ENCODE data around the gene CYTH3. TPM values are rescaled to one million over a fixed set of nuclear protein-coding genes. Genes with fewer than 3 reads are reported as not detected.
A peak's percentile ranks its signal among the peaks of the same experiment; 100 is the strongest.
"Not testable (repeated sequence)": the region's sequence is repeated elsewhere in the genome, so short reads cannot be mapped to it uniquely, and the experiment has no call there.

The CYTH3 gene
- total RNA-seq, 5 donors from 2014 or later (not counting 1 experiment from before 2014, with no cell fraction given): 5.0 to 16.3 (median 12.5) TPM

DNA sequence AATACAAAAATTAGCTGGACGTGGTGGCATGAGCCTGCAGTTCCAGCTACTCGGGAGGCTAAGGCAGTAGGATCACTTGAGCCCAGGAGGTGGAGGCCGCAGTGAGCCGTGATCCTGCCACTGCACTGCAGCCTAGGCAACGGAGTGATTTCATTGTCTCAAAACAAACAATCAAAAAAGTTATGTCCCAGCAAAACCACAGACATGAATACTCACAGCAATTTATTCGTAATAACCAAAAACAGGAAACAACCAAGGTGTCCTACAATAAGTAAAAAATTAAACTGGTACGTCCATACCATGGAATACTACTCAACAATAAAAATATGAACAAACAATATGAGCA lies 11.6 kb upstream of the CYTH3 start:
- no peaks in the 10 kb centered on the region for H3K9me3 ChIP-seq
- H3K4me1 ChIP-seq (ENCODE audit: control insufficient read depth in 1 of 2, extremely low read depth in 1 of 2, insufficient read depth in 2 of 2, low read length in 2 of 2): peaks cover 0 to 2% of the 10 kb centered on the region in 2 experiments
- Mint-ChIP-seq H3K36me3 (no peaks in the 10 kb centered on the region), H3K9me3 (no peaks in the 10 kb centered on the region), H3K27ac (peak overlapping the region in 1 of 2 donors; percentile 8), H3K4me3 (no peak overlapping the region), H3K4me1 (peaks cover 0 to 5% (median 0%) of the 10 kb centered on the region in 3 donors), H3K27me3 (no peaks in the 10 kb centered on the region)
- H3K36me3 ChIP-seq (ENCODE audit: control insufficient read depth in 2 of 2, extremely low read depth in 1 of 2, insufficient read depth in 1 of 2, low read length in 1 of 2): no peaks in the 10 kb centered on the region
- H3K27ac ChIP-seq (ENCODE audit: low read length): no peak overlapping the region
- 85% methylated on average over 5 of the region's 7 CpGs for WGBS (ENCODE audit: insufficient coverage)
- no peak for DNase-seq
- H3K4me3 ChIP-seq (ENCODE audit: control insufficient read depth in 1 of 2, extremely low read depth in 1 of 2, low read length in 1 of 2): no peak overlapping the region
- ATAC-seq (replicated peaks in 1 of 4): no peak
- H3K27me3 ChIP-seq (replicated peaks in 1 of 2; ENCODE audit: control insufficient read depth in 2 of 2, extremely low read depth in 1 of 2, insufficient read depth in 2 of 2, low read length in 1 of 2): no peaks in the 10 kb centered on the region
- ChIA-PET POLR2A (no interaction called here), CTCF (no interaction called here)

- H3K36me3 ChIP-seq (ENCODE audit: control insufficient read depth in 2 of 2, extremely low read depth in 1 of 2, insufficient read depth in 1 of 2, low read length in 1 of 2); H3K9me3 ChIP-seq; H3K9me3 Mint-ChIP-seq; H3K36me3 Mint-ChIP-seq; H3K4me3 Mint-ChIP-seq; H3K4me1 Mint-ChIP-seq; H3K27me3 Mint-ChIP-seq; H3K4me3 ChIP-seq (ENCODE audit: control insufficient read depth in 1 of 2, extremely low read depth in 1 of 2, low read length in 1 of 2); H3K27ac Mint-ChIP-seq; ATAC-seq (replicated peaks in 1 of 4); DNase-seq; H3K27ac ChIP-seq (ENCODE audit: low read length); H3K27me3 ChIP-seq (replicated peaks in 1 of 2; ENCODE audit: control insufficient read depth in 2 of 2, extremely low read depth in 1 of 2, insufficient read depth in 2 of 2, low read length in 1 of 2); H3K4me1 ChIP-seq (ENCODE audit: control insufficient read depth in 1 of 2, extremely low read depth in 1 of 2, insufficient read depth in 2 of 2, low read length in 2 of 2): not testable (repeated sequence)
- 95% methylated on average over 9 of the region's 9 CpGs for WGBS (ENCODE audit: insufficient coverage)
- ChIA-PET CTCF (interaction anchor here in 1 of 2 donors (0.6 to 0.7 kb wide), 2 partner anchors 92 to 208 kb away, joined by 3 read pairs; no protein-coding TSS in a partner anchor), POLR2A (interaction anchor here in 1 of 2 donors (0.6 kb wide), 1 partner anchor 167 kb away, joined by 3 read pairs; no protein-coding TSS in a partner anchor)
These were observed 11.1 kb upstream of the CYTH3 start for GRCh38 chr7:6283391-6284054.

GRCh38 chr7:6279937-6280336 lies 7.5 kb upstream of the CYTH3 start:
- Mint-ChIP-seq H3K36me3 (no peaks in the 10 kb centered on the region), H3K4me3 (no peak overlapping the region), H3K27ac (no peak overlapping the region), H3K27me3 (no peaks in the 10 kb centered on the region), H3K4me1 (peaks cover 0 to 5% (median 0%) of the 10 kb centered on the region in 3 donors), H3K9me3 (no peaks in the 10 kb centered on the region)
- Histone ChIP-seq H3K4me1 (ENCODE audit: control insufficient read depth in 1 of 2, extremely low read depth in 1 of 2, insufficient read depth in 2 of 2, low read length in 2 of 2) (peaks cover 0 to 2% of the 10 kb centered on the region in 2 experiments), H3K27me3 (replicated peaks in 1 of 2; ENCODE audit: control insufficient read depth in 2 of 2, extremely low read depth in 1 of 2, insufficient read depth in 2 of 2, low read length in 1 of 2) (no peaks in the 10 kb centered on the region), H3K36me3 (ENCODE audit: control insufficient read depth in 2 of 2, extremely low read depth in 1 of 2, insufficient read depth in 1 of 2, low read length in 1 of 2) (no peaks in the 10 kb centered on the region), H3K9me3 (no peaks in the 10 kb centered on the region), H3K27ac (ENCODE audit: low read length) (no peak overlapping the region), H3K4me3 (ENCODE audit: control insufficient read depth in 1 of 2, extremely low read depth in 1 of 2, low read length in 1 of 2) (no peak overlapping the region)
- no peak for ATAC-seq (replicated peaks in 1 of 4)
- DNase-seq: no peak
- no CpG with 5 or more reads among the region's 5 CpGs for WGBS (ENCODE audit: insufficient coverage)
- POLR2A ChIA-PET: no interaction called here
- CTCF ChIA-PET: interaction anchor here in 1 of 2 donors (0.7 kb wide), 1 partner anchor 29 kb away, joined by 3 read pairs; no protein-coding TSS in a partner anchor

GRCh38 chr7:6279341-6279740 lies 6.9 kb upstream of the CYTH3 start:
- CTCF ChIA-PET: interaction anchor here in 1 of 2 donors (0.7 kb wide), 1 partner anchor 28 kb away, joined by 3 read pairs; no protein-coding TSS in a partner anchor

DNA sequence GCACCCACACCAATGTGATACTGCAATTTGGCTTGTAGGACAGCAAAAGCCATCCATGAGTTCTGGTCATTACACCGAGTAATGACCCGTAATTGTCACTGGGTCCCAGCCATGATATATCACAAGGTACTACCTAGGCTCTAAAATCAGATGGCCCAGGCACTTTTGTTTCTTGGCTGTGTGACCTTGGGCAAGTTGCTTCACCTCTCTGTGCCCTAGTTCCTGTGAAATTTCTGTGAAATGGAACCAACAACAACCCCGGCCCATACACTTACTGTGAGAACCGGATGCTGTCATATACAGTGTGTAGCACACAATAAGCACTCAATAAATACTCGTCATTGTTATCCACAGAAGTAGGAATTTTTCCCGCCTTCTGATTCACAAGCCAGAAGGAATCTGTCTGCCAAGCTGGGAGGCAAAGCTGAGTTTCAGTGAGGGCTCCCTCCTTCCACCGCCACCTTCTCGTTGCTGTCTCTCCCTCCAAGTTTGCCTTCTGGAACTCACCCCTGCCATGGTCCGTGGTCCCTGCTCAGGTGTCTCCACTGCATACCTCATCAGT lies 6.4 kb upstream of the CYTH3 start:
- Mint-ChIP-seq H3K4me3 (no peak overlapping the region), H3K4me1 (peaks cover 0 to 7% (median 0%) of the 10 kb centered on the region in 3 donors), H3K27me3 (no peaks in the 10 kb centered on the region), H3K27ac (no peak overlapping the region), H3K36me3 (no peaks in the 10 kb centered on the region), H3K9me3 (no peaks in the 10 kb centered on the region)
- POLR2A ChIA-PET: interaction anchor here in 1 of 2 donors (0.6 kb wide), 1 partner anchor 1090 kb away, joined by 4 read pairs; no protein-coding TSS in a partner anchor
- CTCF ChIA-PET: no interaction called here
- DNase-seq: no peak
- Histone ChIP-seq H3K27ac (ENCODE audit: low read length) (no peak overlapping the region), H3K4me3 (ENCODE audit: control insufficient read depth in 1 of 2, extremely low read depth in 1 of 2, low read length in 1 of 2) (no peak overlapping the region), H3K27me3 (replicated peaks in 1 of 2; ENCODE audit: control insufficient read depth in 2 of 2, extremely low read depth in 1 of 2, insufficient read depth in 2 of 2, low read length in 1 of 2) (no peaks in the 10 kb centered on the region), H3K9me3 (no peaks in the 10 kb centered on the region), H3K4me1 (ENCODE audit: control insufficient read depth in 1 of 2, extremely low read depth in 1 of 2, insufficient read depth in 2 of 2, low read length in 2 of 2) (peaks cover 0 to under 1% of the 10 kb centered on the region in 2 experiments), H3K36me3 (ENCODE audit: control insufficient read depth in 2 of 2, extremely low read depth in 1 of 2, insufficient read depth in 1 of 2, low read length in 1 of 2) (no peaks in the 10 kb centered on the region)
- WGBS (ENCODE audit: insufficient coverage): 94% methylated on average over 8 of the region's 9 CpGs
- no peak for ATAC-seq (replicated peaks in 1 of 4)

More at GRCh38 chr7:6279341-6279740, 6.9 kb upstream of the CYTH3 start:
- no peak overlapping the region for H3K27ac Mint-ChIP-seq
- DNase-seq: no peak
- no CpG with 5 or more reads among the region's 3 CpGs for WGBS (ENCODE audit: insufficient coverage)
- Histone ChIP-seq H3K4me1 (ENCODE audit: control insufficient read depth in 1 of 2, extremely low read depth in 1 of 2, insufficient read depth in 2 of 2, low read length in 2 of 2) (peaks cover 0 to 2% of the 10 kb centered on the region in 2 experiments), H3K27me3 (replicated peaks in 1 of 2; ENCODE audit: control insufficient read depth in 2 of 2, extremely low read depth in 1 of 2, insufficient read depth in 2 of 2, low read length in 1 of 2) (no peaks in the 10 kb centered on the region), H3K9me3 (no peaks in the 10 kb centered on the region), H3K4me3 (ENCODE audit: control insufficient read depth in 1 of 2, extremely low read depth in 1 of 2, low read length in 1 of 2) (no peak overlapping the region), H3K27ac (ENCODE audit: low read length) (no peak overlapping the region), H3K36me3 (ENCODE audit: control insufficient read depth in 2 of 2, extremely low read depth in 1 of 2, insufficient read depth in 1 of 2, low read length in 1 of 2) (no peaks in the 10 kb centered on the region)
- no peaks in the 10 kb centered on the region for H3K36me3 Mint-ChIP-seq
- POLR2A ChIA-PET: interaction anchor here in 1 of 2 donors (0.6 kb wide), 1 partner anchor 1091 kb away, joined by 4 read pairs; no protein-coding TSS in a partner anchor
- no peak overlapping the region for H3K4me3 Mint-ChIP-seq
- no peaks in the 10 kb centered on the region for H3K9me3 Mint-ChIP-seq
- peaks cover 0 to 6% (median 0%) of the 10 kb centered on the region in 3 donors for H3K4me1 Mint-ChIP-seq
- no peak for ATAC-seq (replicated peaks in 1 of 4)
- no peaks in the 10 kb centered on the region for H3K27me3 Mint-ChIP-seq

GRCh38 chr7:6277476-6277875 lies 5.1 kb upstream of the CYTH3 start:
- H3K27me3 ChIP-seq (replicated peaks in 1 of 2; ENCODE audit: control insufficient read depth in 2 of 2, extremely low read depth in 1 of 2, insufficient read depth in 2 of 2, low read length in 1 of 2): no peaks in the 10 kb centered on the region
- no peaks in the 10 kb centered on the region for H3K27me3 Mint-ChIP-seq
- DNase-seq: no peak
- no peak for ATAC-seq (replicated peaks in 1 of 4)
- H3K4me3 ChIP-seq (ENCODE audit: control insufficient read depth in 1 of 2, extremely low read depth in 1 of 2, low read length in 1 of 2): no peak overlapping the region
- POLR2A ChIA-PET: no interaction called here
- peaks cover 0 to 6% of the 10 kb centered on the region in 2 experiments for H3K4me1 ChIP-seq (ENCODE audit: control insufficient read depth in 1 of 2, extremely low read depth in 1 of 2, insufficient read depth in 2 of 2, low read length in 2 of 2)
- no peak overlapping the region for H3K27ac ChIP-seq (ENCODE audit: low read length)
- WGBS (ENCODE audit: insufficient coverage): no CpG with 5 or more reads among the region's 4 CpGs
- no peak overlapping the region for H3K27ac Mint-ChIP-seq
- peaks cover 4 to 16% (median 5%) of the 10 kb centered on the region in 3 donors for H3K4me1 Mint-ChIP-seq
- H3K9me3 ChIP-seq: no peaks in the 10 kb centered on the region
- no peaks in the 10 kb centered on the region for H3K36me3 Mint-ChIP-seq
- no peaks in the 10 kb centered on the region for H3K9me3 Mint-ChIP-seq
- H3K36me3 ChIP-seq (ENCODE audit: control insufficient read depth in 2 of 2, extremely low read depth in 1 of 2, insufficient read depth in 1 of 2, low read length in 1 of 2): no peaks in the 10 kb centered on the region
- CTCF ChIA-PET: no interaction called here
- no peak overlapping the region for H3K4me3 Mint-ChIP-seq
